ENCODE results near the gene KCNQ1. TPM values are rescaled to one million over a fixed set of nuclear protein-coding genes. Genes with fewer than 3 reads are reported as not detected.
A peak's percentile ranks its signal among the peaks of the same experiment; 100 is the strongest.

KCNQ1 gene
- total RNA-seq, 2 donors from 2014 or later, result 18.6 to 25.5 TPM

DNA sequence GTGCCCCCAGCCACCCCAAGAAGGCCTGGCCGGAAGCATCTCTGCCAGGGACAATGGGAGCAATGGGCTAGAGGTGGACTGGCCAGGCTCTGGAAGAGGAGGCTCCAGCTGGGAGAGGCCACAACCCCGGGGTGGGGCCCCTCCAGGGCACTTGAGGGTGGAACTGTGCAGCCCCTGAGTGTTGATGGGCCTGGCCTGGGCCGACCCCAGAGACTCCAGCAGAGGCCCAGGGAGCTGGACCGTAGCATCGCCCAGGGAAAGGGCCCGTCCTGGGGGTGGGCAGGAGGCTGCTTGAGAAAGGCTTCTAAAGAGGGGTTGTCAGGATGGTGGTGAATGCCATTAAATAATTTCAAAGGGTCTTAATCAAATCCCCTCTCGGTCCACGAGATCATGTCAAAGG, 410.4 kb downstream of the KCNQ1 start:
- H3K36me3 Mint-ChIP-seq (ENCODE audit: low read depth), result no peaks in the 10 kb centered on the region
- no peaks in the 10 kb centered on the region for H3K9me3 ChIP-seq (ENCODE audit: control insufficient read depth, low read length, poor library complexity, severe bottlenecking)
- H3K4me3 Mint-ChIP-seq, result no peak overlapping the region
- no peak for ATAC-seq
- H3K4me1 Mint-ChIP-seq, result no peaks in the 10 kb centered on the region
- H3K27ac Mint-ChIP-seq, result no peak overlapping the region
- no peak for DNase-seq
- peaks cover 5% of the 10 kb centered on the region for H3K27me3 Mint-ChIP-seq

DNA sequence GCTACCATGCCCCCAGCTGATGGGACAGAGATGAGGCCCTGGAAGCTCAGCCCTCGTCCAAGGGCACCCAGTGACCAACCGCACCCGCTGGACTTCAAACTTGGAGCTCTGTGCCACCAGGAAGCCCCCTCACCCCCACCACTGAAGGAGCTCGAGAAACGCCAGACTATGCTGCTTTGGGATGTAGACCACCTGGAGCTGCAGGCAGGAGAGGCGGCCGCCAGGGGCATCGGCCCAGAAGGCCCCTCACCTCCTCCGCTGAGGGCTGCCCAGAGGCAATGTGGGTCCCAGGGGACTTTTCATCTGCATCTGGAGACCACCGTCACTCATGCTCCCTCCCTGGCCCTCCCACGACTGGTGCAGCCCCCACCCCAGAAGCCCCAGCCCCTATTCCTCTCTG, 412.5 kb downstream of the KCNQ1 start:
- H3K27me3 Mint-ChIP-seq, result peaks cover 22% of the 10 kb centered on the region
- H3K27ac Mint-ChIP-seq, result no peak overlapping the region
- no peak overlapping the region for H3K4me3 Mint-ChIP-seq
- no peaks in the 10 kb centered on the region for H3K9me3 ChIP-seq (ENCODE audit: control insufficient read depth, low read length, poor library complexity, severe bottlenecking)
- H3K4me1 Mint-ChIP-seq, result no peaks in the 10 kb centered on the region
- DNase-seq (no peak), ATAC-seq (no peak)
- H3K36me3 Mint-ChIP-seq (ENCODE audit: low read depth), result no peaks in the 10 kb centered on the region

DNA sequence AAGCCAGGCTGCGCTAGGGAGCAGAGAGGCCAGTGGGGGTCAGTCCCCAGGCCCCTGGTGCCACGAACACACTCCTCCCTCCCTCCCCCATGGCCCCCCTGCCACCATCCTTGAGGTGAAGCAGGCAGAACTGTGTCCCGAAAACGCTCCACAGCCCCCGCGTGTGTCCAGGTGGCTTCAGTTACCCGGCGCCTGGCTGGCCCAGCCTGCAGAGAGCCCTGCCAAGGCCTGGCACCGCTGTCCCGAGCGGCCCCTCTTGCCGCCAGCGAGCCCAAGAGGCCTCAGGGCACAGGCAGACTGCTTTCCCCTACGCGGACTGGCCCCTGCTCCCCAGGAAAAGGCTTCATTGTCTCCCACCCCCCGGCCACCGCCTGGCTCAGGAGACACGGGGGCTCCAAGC, 413.1 kb downstream of the KCNQ1 start:
- ATAC-seq (no peak), DNase-seq (no peak)
- no peak overlapping the region for H3K4me3 Mint-ChIP-seq
- no peaks in the 10 kb centered on the region for H3K4me1 Mint-ChIP-seq
- no peak overlapping the region for H3K27ac Mint-ChIP-seq
- peaks cover 22% of the 10 kb centered on the region for H3K27me3 Mint-ChIP-seq
- H3K9me3 ChIP-seq (ENCODE audit: control insufficient read depth, low read length, poor library complexity, severe bottlenecking), result no peaks in the 10 kb centered on the region
- no peaks in the 10 kb centered on the region for H3K36me3 Mint-ChIP-seq (ENCODE audit: low read depth)

DNA sequence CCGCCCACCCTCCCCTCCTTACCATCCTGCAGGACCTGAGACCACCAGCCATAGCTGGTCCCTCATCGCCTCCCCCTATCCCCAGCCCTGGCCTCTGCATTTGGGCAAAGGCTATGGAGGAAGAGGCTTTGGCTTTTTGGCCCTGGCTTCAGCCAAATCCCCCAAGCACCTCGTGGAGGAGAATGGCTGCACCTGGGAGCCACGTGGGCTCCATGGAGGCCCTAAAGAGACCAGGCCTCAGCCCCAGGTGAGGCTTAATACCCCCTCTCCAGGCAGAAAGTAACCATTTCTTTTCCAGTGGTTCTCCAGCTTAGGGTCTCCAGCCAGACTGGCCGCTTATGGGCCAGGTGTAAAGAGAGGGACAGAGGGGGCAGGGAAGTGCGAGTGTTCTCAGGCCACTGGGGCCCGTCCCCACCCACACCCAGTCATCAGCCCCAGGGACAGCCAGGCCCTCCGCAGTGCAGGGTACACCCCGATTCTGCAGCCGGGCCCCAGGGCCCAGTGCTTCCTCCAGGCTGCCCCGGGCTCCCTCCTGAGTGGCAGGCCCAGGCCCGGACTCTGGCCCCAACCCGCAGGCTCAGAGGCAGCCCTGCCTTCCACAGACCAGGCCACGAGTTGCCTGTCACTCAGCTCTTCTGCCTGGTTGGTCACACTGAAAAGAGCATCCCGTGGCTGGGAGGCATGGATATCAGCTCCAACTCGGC, 414.3 kb downstream of the KCNQ1 start:
- Mint-ChIP-seq H3K36me3 (ENCODE audit: low read depth) (no peaks in the 10 kb centered on the region), H3K4me3 (no peak overlapping the region), H3K27ac (no peak overlapping the region), H3K27me3 (peaks cover 32% of the 10 kb centered on the region), H3K4me1 (peaks cover 2% of the 10 kb centered on the region)
- no peaks in the 10 kb centered on the region for H3K9me3 ChIP-seq (ENCODE audit: control insufficient read depth, low read length, poor library complexity, severe bottlenecking)
- ATAC-seq (no peak), DNase-seq (no peak)

DNA sequence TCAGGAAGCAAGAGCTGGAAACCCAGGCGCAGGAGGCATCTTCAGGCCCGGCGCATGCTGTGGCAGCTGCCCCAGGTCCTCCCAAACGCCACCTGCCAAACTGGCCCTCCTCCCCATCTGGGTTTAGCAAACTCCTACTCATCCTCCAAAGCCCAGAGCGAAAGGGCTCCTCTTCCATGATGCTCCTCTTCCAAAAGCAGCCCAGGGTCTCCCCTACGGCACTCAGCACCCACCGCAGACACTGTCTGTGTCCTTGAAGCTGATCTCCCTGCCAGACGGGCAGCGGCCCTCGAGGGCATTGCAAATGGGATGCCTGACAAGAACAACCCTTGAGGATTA, 414.9 kb downstream of the KCNQ1 start:
- DNase-seq (no peak), ATAC-seq (no peak)
- Mint-ChIP-seq H3K27me3 (peaks cover 37% of the 10 kb centered on the region), H3K4me1 (peaks cover 2% of the 10 kb centered on the region), H3K36me3 (ENCODE audit: low read depth) (no peaks in the 10 kb centered on the region), H3K27ac (no peak overlapping the region), H3K4me3 (no peak overlapping the region)
- no peaks in the 10 kb centered on the region for H3K9me3 ChIP-seq (ENCODE audit: control insufficient read depth, low read length, poor library complexity, severe bottlenecking)

DNA sequence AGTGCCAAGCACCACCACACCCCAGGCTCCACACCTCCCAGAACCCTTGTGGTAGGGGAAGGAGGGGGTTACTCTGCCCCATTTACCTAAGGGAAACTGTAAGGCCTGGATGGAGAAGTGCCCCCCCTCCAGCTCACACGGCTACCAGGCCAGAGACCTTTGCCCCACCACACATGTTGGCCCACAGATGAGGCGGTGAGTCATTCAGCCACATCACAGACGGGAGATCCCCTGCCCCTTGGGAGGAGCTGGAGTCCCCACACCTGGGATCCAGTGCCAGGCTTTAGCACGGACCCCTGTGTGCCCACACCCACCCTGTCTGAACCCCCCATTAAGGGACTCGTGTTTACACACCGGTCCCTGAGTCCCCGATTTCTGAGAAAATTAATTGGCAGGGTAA, 415.8 kb downstream of the KCNQ1 start:
- ATAC-seq (peak; percentile 65), DNase-seq (no peak)
- H3K9me3 ChIP-seq (ENCODE audit: control insufficient read depth, low read length, poor library complexity, severe bottlenecking), result no peaks in the 10 kb centered on the region
- H3K27ac Mint-ChIP-seq, result no peak overlapping the region
- peaks cover 2% of the 10 kb centered on the region for H3K4me1 Mint-ChIP-seq
- peaks cover 3% of the 10 kb centered on the region for H3K36me3 Mint-ChIP-seq (ENCODE audit: low read depth)
- H3K27me3 Mint-ChIP-seq, result peaks cover 43% of the 10 kb centered on the region
- H3K4me3 Mint-ChIP-seq, result no peak overlapping the region

DNA sequence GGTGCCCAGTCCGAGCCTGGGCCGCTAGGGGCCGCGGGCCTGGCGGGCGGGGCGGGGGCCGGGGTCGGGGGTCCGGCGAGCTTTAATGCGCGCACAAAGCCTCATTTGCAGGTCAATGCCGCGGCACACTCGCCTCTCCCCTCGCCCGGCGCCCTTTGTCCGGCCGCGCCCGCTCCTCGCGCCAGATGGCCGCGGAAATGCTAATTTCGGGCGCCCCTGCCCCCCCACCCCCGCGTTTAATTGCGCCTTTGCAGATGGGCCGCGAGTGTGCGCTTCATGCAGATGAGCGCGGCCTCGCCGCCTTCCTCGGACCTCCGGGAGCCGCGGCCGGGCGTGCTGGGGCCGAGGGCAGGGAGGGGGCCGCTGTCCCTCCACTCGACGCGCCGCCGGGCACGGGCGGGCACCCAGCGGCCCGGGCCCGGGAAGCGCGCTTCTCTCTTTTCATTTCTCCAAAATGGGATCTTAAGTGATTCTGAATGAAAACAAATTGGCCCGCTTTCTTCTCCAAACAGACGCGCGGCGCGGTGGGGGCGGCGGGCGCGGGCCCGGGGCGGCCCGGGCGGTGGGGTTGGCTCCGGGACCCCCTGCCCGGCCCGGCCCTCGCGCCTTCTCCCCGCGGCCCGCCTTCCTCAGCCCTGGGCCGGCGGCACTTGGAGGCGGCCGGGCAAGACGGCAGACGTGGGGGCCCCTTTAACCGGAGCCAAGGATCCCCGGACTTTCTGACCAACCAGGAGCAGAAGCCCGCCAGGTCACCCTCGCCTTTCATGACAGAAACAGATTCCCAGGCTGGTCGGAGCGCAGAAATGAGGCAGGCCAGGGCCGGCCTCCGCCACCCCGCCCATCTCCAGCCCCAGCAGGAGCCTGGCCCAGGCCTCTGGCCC, 417.8 kb downstream of the KCNQ1 start:
- DNase-seq (no peak), ATAC-seq (no peak)
- H3K4me1 Mint-ChIP-seq, result peaks cover 2% of the 10 kb centered on the region
- H3K27me3 Mint-ChIP-seq, result peaks cover 54% of the 10 kb centered on the region
- no peak overlapping the region for H3K4me3 Mint-ChIP-seq
- no peaks in the 10 kb centered on the region for H3K9me3 ChIP-seq (ENCODE audit: control insufficient read depth, low read length, poor library complexity, severe bottlenecking)
- H3K36me3 Mint-ChIP-seq (ENCODE audit: low read depth), result peaks cover 3% of the 10 kb centered on the region
- H3K27ac Mint-ChIP-seq, result no peak overlapping the region

DNA sequence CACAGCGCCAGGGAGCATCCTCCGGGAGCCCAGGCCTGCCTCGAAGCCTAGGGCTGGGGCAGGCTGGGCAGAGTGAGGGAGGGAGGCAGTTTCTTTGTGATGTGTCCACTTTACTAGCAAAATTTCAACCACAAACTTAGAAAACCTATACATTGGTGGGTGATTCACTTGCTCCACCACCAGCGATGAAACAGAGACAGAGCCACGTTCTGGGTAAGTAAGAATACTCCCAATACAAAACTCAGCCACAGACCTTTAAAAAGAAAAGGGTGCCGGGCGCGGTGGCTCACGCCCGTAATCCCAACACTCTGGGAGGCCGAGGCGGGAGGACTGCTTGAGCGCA, 418.4 kb downstream of the KCNQ1 start:
- Mint-ChIP-seq H3K36me3 (ENCODE audit: low read depth) (peaks cover 3% of the 10 kb centered on the region), H3K27ac (no peak overlapping the region), H3K4me1 (peaks cover 2% of the 10 kb centered on the region), H3K27me3 (peaks cover 60% of the 10 kb centered on the region), H3K4me3 (no peak overlapping the region)
- ATAC-seq (no peak), DNase-seq (no peak)
- H3K9me3 ChIP-seq (ENCODE audit: control insufficient read depth, low read length, poor library complexity, severe bottlenecking), result no peaks in the 10 kb centered on the region

DNA sequence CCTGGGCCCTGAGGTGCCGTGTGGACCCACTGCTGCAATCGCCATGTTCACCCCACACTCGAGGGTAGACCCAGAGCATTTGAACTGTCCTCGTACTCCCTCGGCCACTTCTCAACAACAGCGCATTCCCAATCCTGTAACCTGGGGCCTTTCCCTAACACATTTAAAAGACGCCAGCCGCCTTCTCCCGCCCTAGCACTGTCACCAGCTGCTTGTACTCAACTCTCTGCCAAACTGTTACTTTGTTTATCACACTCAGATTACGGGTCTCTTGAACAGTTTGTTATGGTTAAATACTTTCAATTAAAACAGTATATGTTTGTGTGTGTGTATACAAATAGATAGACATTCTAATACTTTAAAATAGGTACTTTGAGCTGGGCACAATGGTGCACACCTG, 420.1 kb downstream of the KCNQ1 start:
- no peaks in the 10 kb centered on the region for H3K9me3 ChIP-seq (ENCODE audit: control insufficient read depth, low read length, poor library complexity, severe bottlenecking)
- H3K27ac Mint-ChIP-seq, result no peak overlapping the region
- DNase-seq, result no peak
- H3K36me3 Mint-ChIP-seq (ENCODE audit: low read depth), result peaks cover 3% of the 10 kb centered on the region
- peaks cover 66% of the 10 kb centered on the region for H3K27me3 Mint-ChIP-seq
- H3K4me1 Mint-ChIP-seq, result peaks cover 2% of the 10 kb centered on the region
- no peak for ATAC-seq
- H3K4me3 Mint-ChIP-seq, result no peak overlapping the region

DNA sequence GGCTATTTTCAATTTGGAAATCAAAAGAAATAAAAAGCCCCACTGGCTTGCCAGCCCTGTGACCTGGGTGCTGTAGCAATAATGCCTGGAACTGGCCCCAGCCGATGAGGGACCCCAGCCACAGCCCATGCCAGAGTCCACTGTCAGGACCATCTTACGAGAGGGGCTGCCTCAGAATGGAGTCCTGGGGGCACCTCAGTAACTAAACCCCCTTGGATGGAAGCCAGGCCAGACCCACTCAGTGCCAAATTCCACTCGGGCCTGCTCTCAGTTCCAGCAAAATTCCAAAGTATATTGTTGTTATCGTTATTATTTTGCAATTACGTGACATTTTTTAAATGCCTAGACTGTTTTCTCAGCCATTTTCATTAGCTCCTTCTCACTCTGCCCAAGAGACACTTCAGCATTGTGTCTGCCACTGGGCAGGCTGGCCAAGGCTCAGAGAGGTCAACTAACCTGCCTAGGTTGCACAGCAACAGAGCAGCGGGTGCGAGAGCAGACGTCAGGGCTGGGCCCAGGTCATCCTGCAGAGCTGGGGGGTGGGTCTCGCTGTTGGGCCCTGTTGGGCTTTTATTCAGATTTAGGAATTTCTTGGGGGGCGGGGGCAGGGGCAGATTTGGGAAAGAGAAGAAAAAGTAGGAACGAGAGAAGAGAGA, 421.2 kb downstream of the KCNQ1 start:
- H3K27ac Mint-ChIP-seq, result no peak overlapping the region
- no peak for ATAC-seq
- peaks cover 64% of the 10 kb centered on the region for H3K27me3 Mint-ChIP-seq
- DNase-seq, result no peak
- H3K4me1 Mint-ChIP-seq, result peaks cover 2% of the 10 kb centered on the region
- H3K4me3 Mint-ChIP-seq, result no peak overlapping the region
- H3K9me3 ChIP-seq (ENCODE audit: control insufficient read depth, low read length, poor library complexity, severe bottlenecking), result no peaks in the 10 kb centered on the region
- H3K36me3 Mint-ChIP-seq (ENCODE audit: low read depth), result peaks cover 3% of the 10 kb centered on the region

DNA sequence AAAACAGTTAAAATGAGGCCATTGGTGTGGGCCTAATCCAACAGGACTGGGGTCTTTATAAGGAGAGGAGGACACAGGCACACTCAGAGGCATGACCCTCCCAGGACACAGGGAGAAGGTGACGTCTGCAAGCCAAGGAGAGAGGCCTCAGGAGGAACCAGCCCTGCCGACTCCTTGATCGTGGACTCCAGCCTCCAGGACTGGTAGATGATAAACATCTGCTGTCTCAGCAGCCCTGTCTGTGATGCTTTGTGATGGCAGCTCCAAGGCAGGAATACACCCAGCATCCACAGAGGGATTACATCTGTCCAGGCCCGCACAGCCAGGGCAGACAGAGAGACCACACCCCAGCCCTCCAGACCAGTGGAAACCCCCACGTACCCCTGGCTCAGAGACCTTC, 422.3 kb downstream of the KCNQ1 start:
- peaks cover 8% of the 10 kb centered on the region for H3K4me1 Mint-ChIP-seq
- no peak overlapping the region for H3K4me3 Mint-ChIP-seq
- no peak for DNase-seq
- ATAC-seq, result no peak
- H3K27me3 Mint-ChIP-seq, result peaks cover 66% of the 10 kb centered on the region
- peaks cover 6% of the 10 kb centered on the region for H3K36me3 Mint-ChIP-seq (ENCODE audit: low read depth)
- H3K27ac Mint-ChIP-seq, result no peak overlapping the region
- no peaks in the 10 kb centered on the region for H3K9me3 ChIP-seq (ENCODE audit: control insufficient read depth, low read length, poor library complexity, severe bottlenecking)

DNA sequence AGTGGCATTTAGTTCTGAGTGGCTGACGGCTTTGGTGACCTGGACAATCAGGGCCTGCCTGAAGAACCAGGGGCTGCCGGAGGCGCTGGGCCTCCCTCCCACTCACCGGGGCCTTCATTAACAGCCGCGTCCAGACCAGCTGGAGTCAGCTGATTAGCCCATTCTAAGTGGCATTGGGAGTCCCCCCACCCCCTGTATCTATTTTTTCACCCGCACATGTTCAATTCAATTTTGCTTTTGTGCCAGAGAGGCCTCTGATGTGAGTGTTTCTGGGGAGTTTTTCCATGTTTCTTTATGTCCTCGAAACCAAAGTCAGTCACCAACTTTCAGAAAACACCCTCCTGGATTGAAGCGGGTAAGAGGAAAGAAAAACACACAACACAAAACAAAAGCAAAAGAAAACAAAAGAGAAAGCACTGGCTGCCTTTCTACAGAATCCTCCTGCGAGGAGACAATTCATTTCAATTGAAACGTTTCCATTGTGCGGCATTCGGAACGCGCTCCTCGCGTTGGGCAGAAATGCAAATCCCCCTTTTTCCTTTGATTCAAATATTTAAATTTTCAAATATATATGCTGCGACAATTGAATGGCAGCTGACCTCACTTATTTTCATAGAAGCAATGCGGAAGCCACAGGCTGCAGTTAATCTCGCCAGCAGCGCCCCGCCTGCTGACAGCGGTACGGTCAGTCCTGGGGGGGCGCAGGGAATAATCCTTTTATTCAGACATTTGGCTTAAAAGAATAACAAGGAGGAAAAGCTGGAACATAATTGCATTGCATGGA, 423.1 kb downstream of the KCNQ1 start:
- ATAC-seq (no peak), DNase-seq (no peak)
- peak overlapping the region; percentile 19 for H3K4me3 Mint-ChIP-seq
- peaks cover 8% of the 10 kb centered on the region for H3K4me1 Mint-ChIP-seq
- peaks cover 6% of the 10 kb centered on the region for H3K36me3 Mint-ChIP-seq (ENCODE audit: low read depth)
- H3K27me3 Mint-ChIP-seq, result peaks cover 66% of the 10 kb centered on the region
- H3K27ac Mint-ChIP-seq, result no peak overlapping the region
- H3K9me3 ChIP-seq (ENCODE audit: control insufficient read depth, low read length, poor library complexity, severe bottlenecking), result no peaks in the 10 kb centered on the region

DNA sequence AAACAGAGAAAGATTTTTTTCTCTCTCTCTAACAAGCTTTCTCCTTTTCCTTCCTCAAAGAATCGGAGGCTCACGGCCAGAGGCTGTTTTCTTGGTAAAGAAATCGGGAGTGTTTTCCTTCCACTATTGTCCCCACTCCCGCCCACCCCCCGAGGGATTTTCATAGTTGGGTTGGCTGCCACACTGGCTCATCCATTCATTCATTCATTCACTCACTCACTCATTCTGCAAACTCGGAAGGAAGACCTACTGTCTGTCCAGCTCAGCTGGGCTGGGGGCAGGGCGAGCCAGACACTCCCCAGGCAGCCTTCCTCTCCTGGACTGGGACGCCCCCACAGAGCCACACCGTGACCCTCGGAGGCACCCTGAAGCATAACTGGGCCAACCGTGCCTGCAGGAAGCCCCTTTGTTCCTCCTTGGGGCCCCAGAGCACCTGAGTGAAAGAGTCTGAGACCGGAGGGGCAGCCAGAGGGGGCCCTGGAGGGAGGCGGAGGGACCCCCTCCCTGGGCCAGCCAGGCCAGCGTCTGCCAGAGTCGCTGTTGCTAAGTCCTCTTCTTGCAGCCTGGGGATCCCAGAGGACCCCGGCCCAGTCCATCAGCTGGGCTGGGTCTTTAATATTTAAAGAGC, 423.8 kb downstream of the KCNQ1 start:
- Mint-ChIP-seq H3K4me1 (peaks cover 7% of the 10 kb centered on the region), H3K36me3 (ENCODE audit: low read depth) (peaks cover 6% of the 10 kb centered on the region), H3K4me3 (peak overlapping the region; percentile 19), H3K27me3 (peaks cover 61% of the 10 kb centered on the region), H3K27ac (no peak overlapping the region)
- no peaks in the 10 kb centered on the region for H3K9me3 ChIP-seq (ENCODE audit: control insufficient read depth, low read length, poor library complexity, severe bottlenecking)
- DNase-seq (no peak), ATAC-seq (no peak)
